Sigmoid colon (tissue), 7 donors: Measurements from ENCODE around the gene LHX6. TPM values are rescaled to one million over a fixed set of nuclear protein-coding genes. Genes with fewer than 3 reads are reported as not detected.

Experiments used
- DNase-seq: peaks from one replicate; pipeline ENCODE4 v3.0.0-alpha.2; 2019
- H3K27ac ChIP-seq, 4 donors: fragments of 200-600 bp; sonication (generic); one replicate each; pipeline ENCODE4 v1.5.1; 2016 to 2019; ENCODE audit warnings: mild to moderate bottlenecking in 1 of 4
- H3K27me3 ChIP-seq, 3 donors: fragments of 200-600 bp; sonication (generic); one replicate each; pipeline ENCODE4 v1.5.1; 2019; ENCODE audit warnings: mild to moderate bottlenecking in 1 of 3
- H3K36me3 ChIP-seq, 4 donors: fragments of 200-600 bp; sonication (generic); one replicate each; pipeline ENCODE4 v1.5.1; 2016 to 2019
- H3K4me1 ChIP-seq, 4 donors: fragments of 200-600 bp; sonication (generic); one replicate each; pipeline ENCODE4 v1.5.1; 2017 to 2019
- H3K4me3 ChIP-seq, 4 donors: fragments of 200-600 bp; sonication (generic); one replicate each; pipeline ENCODE4 v1.5.1; 2017 to 2019; ENCODE audit warnings: mild to moderate bottlenecking in 2 of 4, moderate library complexity in 1 of 4
- H3K9me3 ChIP-seq, 4 donors: fragments of 200-600 bp in 3 of 4; sonication (generic) in 3 of 4; one replicate each; pipeline versions ENCODE4 v1.5.1 to v1.6.1; 2013 to 2019
- CTCF ChIP-seq, 4 experiments: fragments of 450-650 bp in 3 of 4; fragments of 200-600 bp in 1 of 4; IDR thresholded peaks; one replicate each; pipeline ENCODE4 v1.5.1; 2016 to 2019; ENCODE audit warnings: antibody characterized with exemption in 4 of 4, mild to moderate bottlenecking in 3 of 4, moderate library complexity in 2 of 4
- EP300 ChIP-seq, 4 donors: sonication (generic); formaldehyde crosslinking; IDR thresholded peaks; one replicate each; pipeline ENCODE4 v1.6.1; 2017; ENCODE audit warnings: antibody characterized with exemption in 4 of 4
- POLR2A ChIP-seq, 2 donors: fragments of 450-650 bp; IDR thresholded peaks; one replicate each; pipeline ENCODE4 v1.6.1; 2016; ENCODE audit warnings: antibody characterized with exemption in 2 of 2, mild to moderate bottlenecking in 2 of 2, moderate library complexity in 2 of 2
- POLR2AphosphoS5 ChIP-seq, 4 donors: sonication (generic); formaldehyde crosslinking; IDR thresholded peaks; one replicate each; pipeline ENCODE4 v1.6.1; 2017; ENCODE audit warnings: antibody characterized with exemption in 4 of 4
- WGBS, 2 donors: extraction: QIAGEN DNeasy Blood & Tissue Kit; methylation state at CpG; one replicate each; pipeline ENCODE4 v1.1.7; 2013; 5-methylcytosine and 5-hydroxymethylcytosine counted together
- intact Hi-C: fragments of 100-400 bp; cut with DNase I; formaldehyde crosslinking; loops from one replicate; pipeline ENCODE4 v1.15.1; 2023
- polyA plus RNA-seq, 3 donors: library from polyadenylated mRNA; stranded (reverse); fragments of 200-250 nt; gene quantifications; one replicate each; pipeline ENCODE4 v1.2.3, GENCODE V29; 2013
- total RNA-seq, 4 donors: library from RNA; depleted of rRNA; stranded (reverse); fragments of >200 nt; gene quantifications; one replicate each; pipeline ENCODE4 v1.1.0, GENCODE V29; 2016
- donor health status: healthy with polysubstance abuse.
- donor health status: Bipolar disorder and iron deficiency.
- donor health status: healthy.

Gene LHX6
- total and polyA plus RNA-seq, 7 donors = 0.46 to 4.7 (median 1.4) TPM

DNA sequence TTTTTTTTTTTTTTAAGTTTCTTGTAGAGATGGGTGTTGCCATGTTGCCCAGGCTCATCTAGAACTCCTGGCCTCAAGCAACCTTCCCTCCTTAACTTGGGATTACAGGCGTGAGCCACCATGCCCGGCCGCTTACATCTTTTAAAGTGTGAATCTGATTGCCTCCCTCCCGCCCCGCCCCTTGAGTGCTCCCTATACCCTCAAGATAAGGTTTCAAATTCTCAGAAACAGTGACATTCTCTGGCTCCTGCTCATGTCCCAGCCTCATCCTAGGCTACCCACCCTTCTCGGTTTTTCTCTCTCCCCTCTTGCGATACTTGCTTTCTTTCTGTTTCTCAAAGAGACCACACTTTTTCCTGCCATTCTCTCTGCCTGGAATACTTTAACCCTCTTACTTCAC lies 56.6 kb downstream of the LHX6 start:
- Histone ChIP-seq H3K27me3 (no peaks in the 10 kb centered on the region), H3K9me3 (no peaks in the 10 kb centered on the region), H3K4me3 (no peak overlapping the region), H3K4me1 (peaks cover 0 to 3% (median 0%) of the 10 kb centered on the region in 4 donors), H3K27ac (no peak overlapping the region), H3K36me3 (peaks cover 0 to 44% (median 10%) of the 10 kb centered on the region in 4 donors)
- DNase-seq = no peak
- WGBS, 2 donors = 91 to 93% methylated on average over 7 of the region's 7 CpGs
- TF ChIP-seq POLR2A (IDR thresholded peaks at IDR 0.05) = no peak
- TF ChIP-seq CTCF (IDR thresholded peaks at IDR 0.05) = no peak
- TF ChIP-seq POLR2AphosphoS5 (IDR thresholded peaks at IDR 0.05) = no peak
- no peak for TF ChIP-seq EP300 (IDR thresholded peaks at IDR 0.05)
- intact Hi-C loops = no loop called here

- intact Hi-C loops = no loop called here
- WGBS, 2 donors = 51 to 60% methylated on average over 3 of the region's 3 CpGs
- Histone ChIP-seq H3K4me3 (no peak overlapping the region), H3K9me3 (no peaks in the 10 kb centered on the region), H3K27ac (peak overlapping the region in 1 of 4 donors; percentile 32), H3K4me1 (peaks cover 0 to 22% (median 11%) of the 10 kb centered on the region in 4 donors), H3K36me3 (peaks cover 0 to 11% (median 0%) of the 10 kb centered on the region in 4 donors), H3K27me3 (no peaks in the 10 kb centered on the region)
- TF ChIP-seq POLR2A (IDR thresholded peaks at IDR 0.05) = no peak
- TF ChIP-seq POLR2AphosphoS5 (IDR thresholded peaks at IDR 0.05) = no peak
- no peak for TF ChIP-seq EP300 (IDR thresholded peaks at IDR 0.05)
- TF ChIP-seq CTCF (IDR thresholded peaks at IDR 0.05) = no peak
- no peak for DNase-seq
Observed at GRCh38 chr9:122168356-122168755, 60.4 kb downstream of the LHX6 start.

DNA sequence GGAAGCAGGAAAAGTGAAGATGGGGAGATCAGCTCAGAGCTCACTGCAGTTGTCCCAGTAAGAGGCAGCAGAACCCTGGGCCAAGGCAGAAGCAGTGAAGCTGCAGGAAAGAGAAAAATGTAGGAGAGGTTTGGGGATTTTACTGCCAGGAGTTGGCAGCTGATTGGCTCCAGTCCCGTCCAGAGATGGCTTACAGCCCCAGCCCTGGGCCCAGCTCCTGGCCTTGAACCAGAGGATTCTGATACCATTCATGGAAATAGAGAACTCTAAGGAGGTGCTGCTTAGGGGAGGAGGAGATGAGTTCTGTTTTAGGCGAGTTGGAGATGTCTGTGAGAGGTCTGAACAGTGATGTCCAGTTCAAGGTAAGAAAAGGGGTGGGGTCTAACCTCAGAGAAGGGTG lies 64.5 kb downstream of the LHX6 start:
- WGBS, 2 donors = 19 to 34% methylated on average over 2 of the region's 2 CpGs
- H3K36me3 ChIP-seq = no peaks in the 10 kb centered on the region
- peak; percentile 90 for DNase-seq
- H3K4me1 ChIP-seq = peaks cover 0 to 34% (median 17%) of the 10 kb centered on the region in 4 donors
- no peaks in the 10 kb centered on the region for H3K27me3 ChIP-seq
- TF ChIP-seq EP300 (IDR thresholded peaks at IDR 0.05) = peak in 1 of 4 donors; percentile 21
- TF ChIP-seq POLR2A (IDR thresholded peaks at IDR 0.05) = no peak
- peak; percentile 55 to 86 (median 73) for TF ChIP-seq POLR2AphosphoS5 (IDR thresholded peaks at IDR 0.05)
- TF ChIP-seq CTCF (IDR thresholded peaks at IDR 0.05) = no peak
- intact Hi-C loops = loop anchor here (5.0 kb wide), 2 partner anchors 67 to 203 kb away; no protein-coding TSS in a partner anchor
- H3K4me3 ChIP-seq = peak overlapping the region in 3 of 4 donors; percentile 3 to 32 (median 10)
- H3K9me3 ChIP-seq = no peaks in the 10 kb centered on the region
- peak overlapping the region; percentile 9 to 77 (median 66) for H3K27ac ChIP-seq

DNA sequence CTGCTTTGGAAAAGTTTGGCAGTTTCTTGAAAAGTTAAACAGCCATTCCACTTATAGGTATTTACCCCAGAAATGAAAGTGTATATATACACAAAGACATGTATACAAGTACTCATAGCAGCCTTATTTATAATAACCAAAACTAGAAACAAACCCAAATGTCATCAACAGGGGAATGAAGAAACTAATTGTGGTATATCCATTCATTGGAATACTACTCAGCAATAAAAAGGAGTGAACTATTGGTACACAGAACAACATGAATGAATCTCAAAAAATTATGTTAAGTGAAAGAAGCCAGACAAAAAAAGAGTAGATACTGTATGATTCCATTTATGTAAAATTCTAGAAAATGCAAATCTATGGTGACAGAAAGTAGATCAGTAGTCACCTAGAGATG lies 66.3 kb downstream of the LHX6 start:
- Histone ChIP-seq H3K27ac (peak overlapping the region in 3 of 4 donors; percentile 57 to 77 (median 76)), H3K4me1 (peaks cover 0 to 50% (median 32%) of the 10 kb centered on the region in 4 donors), H3K9me3 (no peaks in the 10 kb centered on the region), H3K27me3 (no peaks in the 10 kb centered on the region), H3K36me3 (no peaks in the 10 kb centered on the region), H3K4me3 (no peak overlapping the region)
- no peak for TF ChIP-seq POLR2AphosphoS5 (IDR thresholded peaks at IDR 0.05)
- no peak for TF ChIP-seq POLR2A (IDR thresholded peaks at IDR 0.05)
- TF ChIP-seq CTCF (IDR thresholded peaks at IDR 0.05) = no peak
- TF ChIP-seq EP300 (IDR thresholded peaks at IDR 0.05) = no peak
- intact Hi-C loops = loop anchor here (5.0 kb wide), 2 partner anchors 65 to 205 kb away; no protein-coding TSS in a partner anchor
- DNase-seq = no peak

DNA sequence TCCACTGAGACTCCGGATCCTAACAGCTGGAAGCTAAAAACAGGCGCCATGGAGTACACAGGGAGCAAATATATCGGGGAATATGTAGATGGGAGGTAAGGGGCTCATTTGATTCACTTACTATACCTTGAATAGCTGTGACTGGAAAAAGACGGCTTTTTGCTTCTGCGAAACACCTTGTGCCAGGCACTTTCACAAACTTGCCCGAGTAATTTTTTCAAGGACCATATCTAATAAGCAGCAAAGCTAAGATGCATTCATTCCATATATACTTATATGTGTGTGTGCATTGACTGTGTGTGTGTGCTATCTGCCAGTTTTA lies 68.9 kb downstream of the LHX6 start:
- H3K4me3 ChIP-seq = peak overlapping the region; percentile 87 to 98 (median 92)

More for the DNA sequence above, 68.9 kb downstream of the LHX6 start:
- TF ChIP-seq POLR2A (IDR thresholded peaks at IDR 0.05) (no peak), CTCF (IDR thresholded peaks at IDR 0.05) (no peak), POLR2AphosphoS5 (IDR thresholded peaks at IDR 0.05) (no peak), EP300 (IDR thresholded peaks at IDR 0.05) (no peak)
- Histone ChIP-seq H3K27me3 (no peaks in the 10 kb centered on the region), H3K27ac (peak overlapping the region; percentile 89 to 94 (median 92)), H3K9me3 (no peaks in the 10 kb centered on the region), H3K4me1 (peaks cover 0 to 65% (median 51%) of the 10 kb centered on the region in 4 donors), H3K36me3 (no peaks in the 10 kb centered on the region)
- WGBS, 2 donors = 22 to 30% methylated on average over 6 of the region's 6 CpGs
- DNase-seq = no peak
- intact Hi-C loops = loop anchor here (2.0 to 5.0 kb wide), 3 partner anchors 63 to 207 kb away; partner anchors contain the start of genes MRRF and RBM18
